H1 (cell line): ENCODE data around the gene NHERF2. TPM values are rescaled to one million over a fixed set of nuclear protein-coding genes. Genes with fewer than 3 reads are reported as not detected.
"Not testable (repeated sequence)": the region's sequence is repeated elsewhere in the genome, so short reads cannot be mapped to it uniquely, and the experiment has no call there.

Experiments used
- CTCF ChIA-PET: fragments of 300-600 bp; sonication (Branson Sonifier 250); formaldehyde crosslinking; loops from one replicate; lab custom pipeline; 2021; ENCODE audit not compliant: partially characterized antibody; lab: Charles Lee
- POLR2A ChIA-PET: fragments of 300-600 bp; sonication (Branson Sonifier 250); formaldehyde crosslinking; loops from one replicate; lab custom pipeline; 2021; ENCODE audit warnings: inconsistent platforms; ENCODE audit not compliant: partially characterized antibody; lab: Charles Lee
- DNase-seq, 2 experiments: peaks; one replicate each; pipeline versions ENCODE4 v3.0.0 to v3.0.0-alpha.2; 2010 to 2022; ENCODE audit warnings: low spot score in 2 of 2, low read depth in 1 of 2, mixed read lengths in 1 of 2
- FAIRE-seq: peaks from 2 replicates; lab custom pipeline; 2011; peaks lifted over from hg19 to GRCh38; lab: Jason Lieb, UNC
- H2AFZ ChIP-seq: 2 replicates; pipeline ENCODE4 v1.8.1; 2012; ENCODE audit warnings: low read length, inconsistent platforms
- H2AK5ac ChIP-seq: 2 replicates; pipeline ENCODE4 v1.6.1; 2013; ENCODE audit warnings: low read depth, low read length
- H2BK120ac ChIP-seq: replicated peaks from 2 replicates; pipeline ENCODE3; 2013; ENCODE audit warnings: low read depth, low read length, inconsistent platforms
- H2BK12ac ChIP-seq: 2 replicates; pipeline ENCODE4 v1.6.1; 2013; ENCODE audit warnings: low read depth, low read length
- H2BK15ac ChIP-seq: 2 replicates; pipeline ENCODE4 v1.6.1; 2013; ENCODE audit warnings: low read length
- H2BK20ac ChIP-seq: 2 replicates; pipeline ENCODE4 v1.6.1; 2013; ENCODE audit warnings: low read length
- H2BK5ac ChIP-seq: 2 replicates; pipeline ENCODE4 v1.6.1; 2013; ENCODE audit warnings: low read depth, low read length
- H3K14ac ChIP-seq: 2 replicates; pipeline ENCODE4 v1.6.1; 2013; ENCODE audit warnings: inconsistent platforms; ENCODE audit not compliant: insufficient read length
- H3K18ac ChIP-seq: 2 replicates; pipeline ENCODE4 v1.6.1; 2013; ENCODE audit warnings: low read length; ENCODE audit errors: extremely low read depth
- H3K23ac ChIP-seq: 2 replicates; pipeline ENCODE4 v1.6.1; 2013; ENCODE audit warnings: inconsistent platforms; ENCODE audit not compliant: insufficient read length
- H3K23me2 ChIP-seq: 2 replicates; pipeline ENCODE4 v1.6.1; 2013; ENCODE audit warnings: low read depth, low read length
- H3K27ac ChIP-seq: 2 replicates; pipeline ENCODE4 v1.6.1; 2011; ENCODE audit warnings: low read depth, low read length, inconsistent platforms
- H3K27me3 ChIP-seq, 4 experiments: replicated peaks in 1 of 4; 1 replicate in 1 of 4; 2 replicates in 3 of 4; pipeline versions ENCODE4 v1.6.1 to v1.8.1; 2011 to 2013; ENCODE audit warnings: low read length in 3 of 4, mild to moderate bottlenecking in 3 of 4, inconsistent platforms in 2 of 4, mixed read lengths in 2 of 4, moderate library complexity in 1 of 4; ENCODE audit not compliant: control insufficient read depth in 3 of 4, insufficient read depth in 3 of 4; ENCODE audit errors: extremely low read depth in 1 of 4
- H3K36me3 ChIP-seq, 4 experiments: 2 replicates each; pipeline versions ENCODE4 v1.6.1 to v1.8.1; 2011 to 2013; ENCODE audit warnings: mild to moderate bottlenecking in 4 of 4, low read length in 3 of 4, moderate library complexity in 2 of 4, control low read depth in 1 of 4, inconsistent platforms in 1 of 4; ENCODE audit not compliant: insufficient read depth in 4 of 4, control insufficient read depth in 2 of 4
- H3K4ac ChIP-seq: replicated peaks from 2 replicates; pipeline ENCODE3; 2013; ENCODE audit warnings: low read length, low read depth, mixed read lengths, inconsistent platforms; ENCODE audit not compliant: insufficient read length
- H3K4me1 ChIP-seq, 4 experiments: replicated peaks in 1 of 4; 1 replicate in 1 of 4; 2 replicates in 3 of 4; pipeline versions ENCODE4 v1.6.1 to v1.8.1; 2011 to 2013; ENCODE audit warnings: low read length in 3 of 4, inconsistent platforms in 2 of 4, mixed read lengths in 1 of 4; ENCODE audit not compliant: insufficient read depth in 4 of 4, control insufficient read depth in 3 of 4
- H3K4me2 ChIP-seq, 2 experiments: 2 replicates each; pipeline versions ENCODE4 v1.6.1 to v1.8.1; 2011 to 2013; ENCODE audit warnings: low read depth in 2 of 2, low read length in 2 of 2, control low read depth in 1 of 2, inconsistent platforms in 1 of 2, mild to moderate bottlenecking in 1 of 2; ENCODE audit not compliant: insufficient read depth in 1 of 2
- H3K4me3 ChIP-seq, 4 experiments: fragments of 200-600, 300-600 bp in 1 of 4; sonication (generic), shearing (Covaris generic), sonication (Bioruptor Twin) in 1 of 4; 2 replicates each; pipeline versions ENCODE4 v1.5.1 to v1.8.1; 2011 to 2016; ENCODE audit warnings: low read length in 4 of 4, low read depth in 3 of 4, control low read depth in 2 of 4, inconsistent platforms in 2 of 4, mild to moderate bottlenecking in 2 of 4, mixed read lengths in 1 of 4, moderate library complexity in 1 of 4; ENCODE audit not compliant: insufficient read depth in 2 of 4; ENCODE audit errors: extremely low read depth in 1 of 4
- H3K56ac ChIP-seq: replicated peaks from 2 replicates; pipeline ENCODE3; 2013; ENCODE audit warnings: low read depth, mild to moderate bottlenecking, mixed read lengths, low read length, inconsistent platforms; ENCODE audit not compliant: insufficient read length
- H3K79me1 ChIP-seq: 2 replicates; pipeline ENCODE4 v1.6.1; 2013; ENCODE audit warnings: low read depth, low read length, control low read depth
- H3K79me2 ChIP-seq, 2 experiments: 2 replicates each; pipeline versions ENCODE4 v1.6.1 to v1.8.1; 2012 to 2013; ENCODE audit warnings: low read length in 2 of 2, mild to moderate bottlenecking in 2 of 2, inconsistent platforms in 1 of 2; ENCODE audit not compliant: insufficient read depth in 2 of 2, control insufficient read depth in 1 of 2
- H3K9ac ChIP-seq, 4 experiments: replicated peaks in 1 of 4; 1 replicate in 1 of 4; 2 replicates in 3 of 4; pipeline versions ENCODE4 v1.6.1 to v1.8.1; 2011 to 2013; ENCODE audit warnings: low read depth in 3 of 4, low read length in 3 of 4, control low read depth in 2 of 4, mild to moderate bottlenecking in 2 of 4, moderate library complexity in 2 of 4, inconsistent platforms in 1 of 4; ENCODE audit errors: extremely low read depth in 1 of 4
- H3K9me3 ChIP-seq, 2 experiments: 2 replicates each; pipeline versions ENCODE4 v1.6.1 to v1.8.1; 2012 to 2013; ENCODE audit warnings: mild to moderate bottlenecking in 2 of 2, moderate library complexity in 2 of 2, control low read depth in 1 of 2, inconsistent platforms in 1 of 2, low read depth in 1 of 2, low read length in 1 of 2, mixed read lengths in 1 of 2; ENCODE audit not compliant: insufficient read depth in 2 of 2
- H4K20me1 ChIP-seq, 2 experiments: replicated peaks in 1 of 2; 2 replicates each; pipeline versions ENCODE3 to v1.8.1; 2011 to 2013; ENCODE audit warnings: inconsistent platforms in 2 of 2, low read length in 2 of 2, mild to moderate bottlenecking in 1 of 2; ENCODE audit not compliant: insufficient read depth in 2 of 2, control insufficient read depth in 1 of 2
- H4K5ac ChIP-seq: 2 replicates; pipeline ENCODE4 v1.6.1; 2013; ENCODE audit warnings: low read length, low read depth, mixed read lengths, inconsistent platforms; ENCODE audit not compliant: insufficient read length
- H4K8ac ChIP-seq: 2 replicates; pipeline ENCODE4 v1.8.0; 2013; ENCODE audit warnings: mild to moderate bottlenecking, moderate library complexity, low read length, inconsistent platforms; ENCODE audit not compliant: insufficient read depth; ENCODE audit errors: extremely low read depth
- H4K91ac ChIP-seq: replicated peaks from 2 replicates; pipeline ENCODE3; 2013; ENCODE audit warnings: low read length, mixed read lengths, inconsistent platforms; ENCODE audit not compliant: insufficient read length
- WGBS, 2 experiments: shearing (Covaris generic) in 1 of 2; methylation state at CpG; one replicate each; pipeline versions ENCODE4 v1.1.6 to v1.1.7; 2013 to 2015; ENCODE audit warnings: low lambda C conversion rate in 2 of 2, mixed read lengths in 2 of 2, inconsistent platforms in 1 of 2, low coverage in 1 of 2, missing lambda C conversion rate in 1 of 2; ENCODE audit not compliant: insufficient replicate concordance in 2 of 2, insufficient coverage in 1 of 2, insufficient read length in 1 of 2; ENCODE audit errors: extremely low coverage in 1 of 2, missing lambda C conversion rate in 1 of 2; 5-methylcytosine and 5-hydroxymethylcytosine counted together
- polyA plus RNA-seq, 7 experiments: library from polyadenylated mRNA; depleted of rRNA in 3 of 7; stranded (reverse) in 5 of 7; unstranded in 2 of 7; fragments of >200 nt in 5 of 7; fragments of 200-250 nt in 2 of 7; gene quantifications; 1 replicate in 5 of 7; 2 replicates in 1 of 7; 4 replicates in 1 of 7; pipeline versions ENCODE4 v1.2.1 to v1.2.3, GENCODE V29; 2011 to 2013; ENCODE audit warnings: missing spikeins in 2 of 7, mixed read lengths in 2 of 7
- total RNA-seq: library from RNA; stranded (reverse); fragmentation: NEBNext Ultra II Directional; extraction: Animal tissue kit (Norgen Biotek cat#: 25700); gene quantifications from 2 replicates; pipeline ENCODE4 v1.2.1, GENCODE V29; 2021

Gene NHERF2
- total and polyA plus RNA-seq, 2 of the 8 experiments (the other 6 are each of a cell fraction or from before 2014, with no cell fraction given), result 13.9 to 19.3 TPM

- not testable (repeated sequence) for H3K4me2 ChIP-seq, H3K79me1 ChIP-seq, H3K9me3 ChIP-seq, H4K8ac ChIP-seq, H3K18ac ChIP-seq, H3K56ac ChIP-seq, H3K79me2 ChIP-seq, H4K20me1 ChIP-seq, H2BK12ac ChIP-seq, H4K91ac ChIP-seq, H3K27me3 ChIP-seq, H2BK120ac ChIP-seq, H2AFZ ChIP-seq, H2BK20ac ChIP-seq, DNase-seq, H3K36me3 ChIP-seq, H3K27ac ChIP-seq, FAIRE-seq, H2BK15ac ChIP-seq, H3K9ac ChIP-seq, H3K23ac ChIP-seq, H4K5ac ChIP-seq, H2AK5ac ChIP-seq, H2BK5ac ChIP-seq, H3K14ac ChIP-seq, H3K4ac ChIP-seq, H3K4me3 ChIP-seq, H3K23me2 ChIP-seq, H3K4me1 ChIP-seq
- ChIA-PET POLR2A (interaction anchor here (0.6 to 2.4 kb wide), 4 partner anchors 7 to 51 kb away, joined by 3 to 9 read pairs (median 3); no protein-coding TSS in a partner anchor), CTCF (interaction anchor here (1.0 to 2.3 kb wide), 4 partner anchors 12 to 19 kb away, joined by 3 to 16 read pairs (median 3); no protein-coding TSS in a partner anchor)
- 86% methylated on average over 11 of the region's 32 CpGs; no CpG with 5 or more reads in 1 of the 2 experiments for WGBS, 2 experiments
Measured at GRCh38 chr16:2033909-2034695, 7.4 kb downstream of the NHERF2 start.
